NT2/D1 (cell line): Measurements from ENCODE around the gene DRP2.
"Not testable (repeated sequence)": the region's sequence is repeated elsewhere in the genome, so short reads cannot be mapped to it uniquely, and the experiment has no call there.

Experiments used
- SUZ12 ChIP-seq: IDR thresholded peaks from 2 replicates; pipeline ENCODE4 v1.6.1; 2011; ENCODE audit not compliant: insufficient read length, insufficient read depth; ENCODE audit errors: extremely low read depth
- YY1 ChIP-seq: IDR thresholded peaks from 2 replicates; pipeline ENCODE4 v1.6.1; 2011; ENCODE audit not compliant: insufficient read length, insufficient read depth
- ZNF274 ChIP-seq: IDR thresholded peaks from 2 replicates; pipeline ENCODE4 v1.6.1; 2011; ENCODE audit warnings: mild to moderate bottlenecking, low read depth, low read length

DNA sequence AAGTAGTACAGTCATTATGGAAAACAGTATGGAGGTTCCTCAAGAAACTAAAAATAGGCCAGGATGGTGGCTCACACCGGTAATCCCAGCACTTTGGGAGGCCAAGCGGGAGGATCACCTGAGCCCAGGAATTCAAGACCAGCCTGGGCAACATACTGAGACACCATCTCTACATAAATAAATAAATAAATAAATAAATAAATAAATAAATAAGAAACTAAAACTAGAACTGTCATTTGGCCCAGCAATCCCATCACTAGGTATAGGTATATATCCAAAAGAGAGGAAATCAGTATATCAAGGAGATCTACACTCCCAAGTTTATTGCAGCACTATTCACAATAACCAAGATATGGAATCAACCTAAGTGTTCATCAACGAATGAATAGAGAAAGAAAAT lies 76.0 kb downstream of the DRP2 start:
- not testable (repeated sequence) for TF ChIP-seq YY1, ZNF274, SUZ12
